HG03571 (cell line): ENCODE data around the gene RAP2B.
"Not testable (repeated sequence)": the region's sequence is repeated elsewhere in the genome, so short reads cannot be mapped to it uniquely, and the experiment has no call there.

Experiments used
- ATAC-seq: cut with Tn5 transposase; IDR thresholded peaks from one replicate; pipeline ENCODE4 v1.9.1; 2021; ENCODE audit not compliant: unreplicated experiment

The RAP2B gene

GRCh38 chr3:153161714-153162512 is at the start of gene RAP2B:
Gene RAP2B (plus strand): TSS chr3:153162226. CDS start chr3:153162694, 468 bp downstream.
- ATAC-seq, result peak; percentile 46

- no peak for ATAC-seq
Observed at GRCh38 chr3:153113541-153113940, 48.5 kb upstream of the RAP2B start.

GRCh38 chr3:153114270-153114669 is 47.8 kb upstream of the RAP2B start:
- not testable (repeated sequence) for ATAC-seq

- no peak for ATAC-seq
Observed at GRCh38 chr3:153115326-153115725, 46.7 kb upstream of the RAP2B start.

- ATAC-seq, result no peak
Observed at GRCh38 chr3:153127788-153128187, 34.2 kb upstream of the RAP2B start.

- ATAC-seq, result no peak
Observed at GRCh38 chr3:153129426-153129825, 32.6 kb upstream of the RAP2B start.

GRCh38 chr3:153129866-153130265 is 32.2 kb upstream of the RAP2B start:
- no peak for ATAC-seq

- peak; percentile 89 for ATAC-seq
Observed at GRCh38 chr3:153130312-153130977, 31.6 kb upstream of the RAP2B start.

- no peak for ATAC-seq
Observed at GRCh38 chr3:153137626-153138025, 24.4 kb upstream of the RAP2B start.

GRCh38 chr3:153138276-153139210 is 23.5 kb upstream of the RAP2B start:
- ATAC-seq, result peak; percentile 44

- ATAC-seq, result no peak
Observed at GRCh38 chr3:153142961-153143360, 19.1 kb upstream of the RAP2B start.

- ATAC-seq, result no peak
Observed at GRCh38 chr3:153144071-153144470, 18.0 kb upstream of the RAP2B start.

- ATAC-seq, result no peak
Observed at GRCh38 chr3:153144779-153145178, 17.2 kb upstream of the RAP2B start.

GRCh38 chr3:153145454-153145853 is 16.6 kb upstream of the RAP2B start:
- no peak for ATAC-seq

- no peak for ATAC-seq
Observed at GRCh38 chr3:153146191-153147053, 15.6 kb upstream of the RAP2B start.

- ATAC-seq, result no peak
Observed at GRCh38 chr3:153150991-153151390, 11.0 kb upstream of the RAP2B start.

GRCh38 chr3:153155786-153156185 is 6.2 kb upstream of the RAP2B start:
- not testable (repeated sequence) for ATAC-seq

GRCh38 chr3:153158189-153158588 is 3.8 kb upstream of the RAP2B start:
- no peak for ATAC-seq

GRCh38 chr3:153158961-153159735 is 2.9 kb upstream of the RAP2B start:
- ATAC-seq, result no peak
